Neural cell (in vitro differentiated cells): ENCODE data around the gene PIK3R6. TPM values are rescaled to one million over a fixed set of nuclear protein-coding genes. Genes with fewer than 3 reads are reported as not detected.

ENCODE experiments used
- H2AFZ ChIP-seq: fragments of 200-600, 300-800 bp; sonication (generic), shearing (Covaris generic); 2 replicates; pipeline ENCODE4 v1.6.0; 2014; ENCODE audit warnings: low read depth, mild to moderate bottlenecking, antibody characterized with exemption, low read length, moderate library complexity
- H3F3A ChIP-seq: fragments of 200-600 bp; shearing (Covaris generic); 2 replicates; pipeline ENCODE4 v1.6.1; 2016; ENCODE audit warnings: mild to moderate bottlenecking, moderate library complexity, mixed read lengths, antibody characterized with exemption, low read length; ENCODE audit not compliant: insufficient read depth, poor library complexity, severe bottlenecking
- H3K27ac ChIP-seq: fragments of 200-600, 300-800 bp; sonication (generic), shearing (Covaris generic); 2 replicates; pipeline ENCODE4 v1.5.1; 2014; ENCODE audit warnings: mild to moderate bottlenecking, low read length, moderate library complexity
- H3K27me3 ChIP-seq: fragments of 300-800, 200-600 bp; sonication (generic), shearing (Covaris generic); 2 replicates; pipeline ENCODE4 v1.6.0; 2014; ENCODE audit warnings: mild to moderate bottlenecking, low read depth, low read length, moderate library complexity; ENCODE audit not compliant: insufficient read depth
- H3K36me3 ChIP-seq: fragments of 300-800, 200-600 bp; sonication (generic), shearing (Covaris generic); 2 replicates; pipeline ENCODE4 v1.5.1; 2014; ENCODE audit warnings: mild to moderate bottlenecking, antibody characterized with exemption, low read length, moderate library complexity; ENCODE audit not compliant: insufficient read depth
- H3K4me2 ChIP-seq: fragments of 300-800, 200-600 bp; sonication (generic), shearing (Covaris generic); 2 replicates; pipeline ENCODE4 v1.6.0; 2014; ENCODE audit warnings: mild to moderate bottlenecking, low read length
- H3K4me3 ChIP-seq: fragments of 300-800, 200-600 bp; sonication (generic), shearing (Covaris generic); 2 replicates; pipeline ENCODE4 v1.5.1; 2014; ENCODE audit warnings: mild to moderate bottlenecking, low read length, moderate library complexity
- H3K79me2 ChIP-seq: fragments of 200-600 bp; shearing (Covaris generic); replicated peaks from 2 replicates; pipeline ENCODE4 v1.6.0; 2014; ENCODE audit warnings: mild to moderate bottlenecking, low read length, moderate library complexity; ENCODE audit not compliant: insufficient read depth
- H3K9ac ChIP-seq: fragments of 300-800, 200-600 bp; sonication (generic), shearing (Covaris generic); 2 replicates; pipeline ENCODE4 v1.6.1; 2016; ENCODE audit warnings: mild to moderate bottlenecking, low read length, mixed read lengths
- H3K9me2 ChIP-seq: fragments of 200-600 bp; shearing (Covaris generic); 2 replicates; pipeline ENCODE4 v1.6.1; 2016; ENCODE audit warnings: mild to moderate bottlenecking, low read length, mixed read lengths; ENCODE audit not compliant: insufficient read depth
- H3K9me3 ChIP-seq: fragments of 200-600, 300-800 bp; sonication (generic), shearing (Covaris generic); 2 replicates; pipeline ENCODE4 v1.6.1; 2016; ENCODE audit warnings: mild to moderate bottlenecking, mixed run types, low read length, moderate library complexity, mixed read lengths
- H4K20me1 ChIP-seq: fragments of 200-600 bp; shearing (Covaris generic); 2 replicates; pipeline ENCODE4 v1.6.1; 2016; ENCODE audit warnings: mild to moderate bottlenecking, mixed run types; ENCODE audit not compliant: insufficient read depth
- EP300 ChIP-seq: fragments of 450-650 bp; conservative IDR thresholded peaks from 2 replicates; pipeline ENCODE4 v1.6.1; 2014; ENCODE audit warnings: antibody characterized with exemption, mild to moderate bottlenecking, moderate library complexity; ENCODE audit not compliant: poor library complexity, severe bottlenecking
- EZH2 ChIP-seq: fragments of 200-600, 300-800 bp; shearing (Covaris generic), sonication (generic); IDR thresholded peaks from 2 replicates; pipeline ENCODE4 v1.6.1; 2014; ENCODE audit warnings: antibody characterized with exemption, low read length, borderline replicate concordance, mild to moderate bottlenecking; ENCODE audit not compliant: insufficient read depth, poor library complexity, severe bottlenecking
- MXI1 ChIP-seq: fragments of 450-650 bp; conservative IDR thresholded peaks from 2 replicates; pipeline ENCODE4 v1.6.1; 2014; ENCODE audit warnings: antibody characterized with exemption, mild to moderate bottlenecking; ENCODE audit not compliant: poor library complexity, severe bottlenecking
- POLR2AphosphoS5 ChIP-seq: IDR thresholded peaks from 2 replicates; pipeline ENCODE4 v1.6.1; 2012
- RAD21 ChIP-seq: fragments of 450-650 bp; conservative IDR thresholded peaks from 2 replicates; pipeline ENCODE4 v1.6.1; 2014; ENCODE audit warnings: antibody characterized with exemption, mild to moderate bottlenecking, moderate library complexity
- SMC3 ChIP-seq: fragments of 450-650 bp; conservative IDR thresholded peaks from 2 replicates; pipeline ENCODE4 v1.6.1; 2014; ENCODE audit warnings: antibody characterized with exemption, mild to moderate bottlenecking, moderate library complexity; ENCODE audit not compliant: poor library complexity
- TAF1 ChIP-seq: IDR thresholded peaks from 2 replicates; pipeline ENCODE4 v1.6.1; 2012; ENCODE audit warnings: low read depth
- polyA plus RNA-seq: library from polyadenylated mRNA; depleted of rRNA; stranded (reverse); fragments of >200 nt; gene quantifications from 2 replicates; pipeline ENCODE4 v1.2.3, GENCODE V29; 2014
- TF ChIP-seq, protein P1 (sequence below): IDR thresholded peaks from 2 replicates; pipeline ENCODE4 v1.6.1; 2012; ENCODE audit warnings: borderline replicate concordance
- TF ChIP-seq, protein P2 (sequence below): fragments of 450-650 bp; IDR thresholded peaks from 2 replicates; pipeline ENCODE4 v1.5.1; 2014; ENCODE audit warnings: antibody characterized with exemption, mild to moderate bottlenecking, moderate library complexity; ENCODE audit not compliant: poor library complexity, severe bottlenecking

Gene PIK3R6
- polyA plus RNA-seq, 1 donor from 2014 or later: not detected

DNA sequence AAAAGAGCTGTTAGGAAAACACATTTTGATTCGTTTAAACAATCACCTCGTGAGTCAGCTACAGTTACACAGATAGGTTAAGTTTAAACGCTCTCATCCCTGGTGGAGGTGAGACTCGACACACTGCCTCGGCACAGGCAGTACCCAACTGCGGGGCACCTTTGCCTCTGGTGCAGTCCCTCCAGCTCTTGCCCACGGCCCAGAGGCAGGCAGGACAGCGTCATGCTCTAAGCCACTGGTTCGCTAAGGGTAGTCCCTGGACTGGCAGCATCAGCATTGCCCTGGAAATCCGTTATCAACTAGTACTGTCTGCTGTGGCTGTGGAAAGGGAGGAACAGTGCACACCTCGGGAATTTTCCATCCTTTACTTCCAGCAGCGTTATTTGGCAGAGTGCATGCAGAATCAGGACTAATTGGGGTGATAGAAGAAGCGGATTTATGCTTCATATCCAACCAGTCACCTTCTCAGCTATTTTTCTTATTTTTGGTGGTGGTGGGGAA lies 3.7 kb upstream of the PIK3R6 start:
- Histone ChIP-seq H3F3A (no peaks in the 10 kb centered on the region), H4K20me1 (no peaks in the 10 kb centered on the region), H3K4me2 (no peak overlapping the region), H3K27me3 (no peaks in the 10 kb centered on the region), H3K9me3 (no peaks in the 10 kb centered on the region), H3K4me3 (no peak overlapping the region), H2AFZ (no peak overlapping the region), H3K27ac (no peak overlapping the region), H3K9ac (no peak overlapping the region), H3K9me2 (no peaks in the 10 kb centered on the region), H3K79me2 (no peaks in the 10 kb centered on the region), H3K36me3 (no peaks in the 10 kb centered on the region)
- TF ChIP-seq, protein P1, sequence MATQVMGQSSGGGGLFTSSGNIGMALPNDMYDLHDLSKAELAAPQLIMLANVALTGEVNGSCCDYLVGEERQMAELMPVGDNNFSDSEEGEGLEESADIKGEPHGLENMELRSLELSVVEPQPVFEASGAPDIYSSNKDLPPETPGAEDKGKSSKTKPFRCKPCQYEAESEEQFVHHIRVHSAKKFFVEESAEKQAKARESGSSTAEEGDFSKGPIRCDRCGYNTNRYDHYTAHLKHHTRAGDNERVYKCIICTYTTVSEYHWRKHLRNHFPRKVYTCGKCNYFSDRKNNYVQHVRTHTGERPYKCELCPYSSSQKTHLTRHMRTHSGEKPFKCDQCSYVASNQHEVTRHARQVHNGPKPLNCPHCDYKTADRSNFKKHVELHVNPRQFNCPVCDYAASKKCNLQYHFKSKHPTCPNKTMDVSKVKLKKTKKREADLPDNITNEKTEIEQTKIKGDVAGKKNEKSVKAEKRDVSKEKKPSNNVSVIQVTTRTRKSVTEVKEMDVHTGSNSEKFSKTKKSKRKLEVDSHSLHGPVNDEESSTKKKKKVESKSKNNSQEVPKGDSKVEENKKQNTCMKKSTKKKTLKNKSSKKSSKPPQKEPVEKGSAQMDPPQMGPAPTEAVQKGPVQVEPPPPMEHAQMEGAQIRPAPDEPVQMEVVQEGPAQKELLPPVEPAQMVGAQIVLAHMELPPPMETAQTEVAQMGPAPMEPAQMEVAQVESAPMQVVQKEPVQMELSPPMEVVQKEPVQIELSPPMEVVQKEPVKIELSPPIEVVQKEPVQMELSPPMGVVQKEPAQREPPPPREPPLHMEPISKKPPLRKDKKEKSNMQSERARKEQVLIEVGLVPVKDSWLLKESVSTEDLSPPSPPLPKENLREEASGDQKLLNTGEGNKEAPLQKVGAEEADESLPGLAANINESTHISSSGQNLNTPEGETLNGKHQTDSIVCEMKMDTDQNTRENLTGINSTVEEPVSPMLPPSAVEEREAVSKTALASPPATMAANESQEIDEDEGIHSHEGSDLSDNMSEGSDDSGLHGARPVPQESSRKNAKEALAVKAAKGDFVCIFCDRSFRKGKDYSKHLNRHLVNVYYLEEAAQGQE: no peak
- TF ChIP-seq MXI1: no peak
- no peak for TF ChIP-seq RAD21
- TF ChIP-seq TAF1: no peak
- no peak for TF ChIP-seq EP300
- no peak for TF ChIP-seq EZH2
- no peak for TF ChIP-seq SMC3
- TF ChIP-seq POLR2AphosphoS5: no peak
- TF ChIP-seq, protein P2, sequence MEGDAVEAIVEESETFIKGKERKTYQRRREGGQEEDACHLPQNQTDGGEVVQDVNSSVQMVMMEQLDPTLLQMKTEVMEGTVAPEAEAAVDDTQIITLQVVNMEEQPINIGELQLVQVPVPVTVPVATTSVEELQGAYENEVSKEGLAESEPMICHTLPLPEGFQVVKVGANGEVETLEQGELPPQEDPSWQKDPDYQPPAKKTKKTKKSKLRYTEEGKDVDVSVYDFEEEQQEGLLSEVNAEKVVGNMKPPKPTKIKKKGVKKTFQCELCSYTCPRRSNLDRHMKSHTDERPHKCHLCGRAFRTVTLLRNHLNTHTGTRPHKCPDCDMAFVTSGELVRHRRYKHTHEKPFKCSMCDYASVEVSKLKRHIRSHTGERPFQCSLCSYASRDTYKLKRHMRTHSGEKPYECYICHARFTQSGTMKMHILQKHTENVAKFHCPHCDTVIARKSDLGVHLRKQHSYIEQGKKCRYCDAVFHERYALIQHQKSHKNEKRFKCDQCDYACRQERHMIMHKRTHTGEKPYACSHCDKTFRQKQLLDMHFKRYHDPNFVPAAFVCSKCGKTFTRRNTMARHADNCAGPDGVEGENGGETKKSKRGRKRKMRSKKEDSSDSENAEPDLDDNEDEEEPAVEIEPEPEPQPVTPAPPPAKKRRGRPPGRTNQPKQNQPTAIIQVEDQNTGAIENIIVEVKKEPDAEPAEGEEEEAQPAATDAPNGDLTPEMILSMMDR: no peak

DNA sequence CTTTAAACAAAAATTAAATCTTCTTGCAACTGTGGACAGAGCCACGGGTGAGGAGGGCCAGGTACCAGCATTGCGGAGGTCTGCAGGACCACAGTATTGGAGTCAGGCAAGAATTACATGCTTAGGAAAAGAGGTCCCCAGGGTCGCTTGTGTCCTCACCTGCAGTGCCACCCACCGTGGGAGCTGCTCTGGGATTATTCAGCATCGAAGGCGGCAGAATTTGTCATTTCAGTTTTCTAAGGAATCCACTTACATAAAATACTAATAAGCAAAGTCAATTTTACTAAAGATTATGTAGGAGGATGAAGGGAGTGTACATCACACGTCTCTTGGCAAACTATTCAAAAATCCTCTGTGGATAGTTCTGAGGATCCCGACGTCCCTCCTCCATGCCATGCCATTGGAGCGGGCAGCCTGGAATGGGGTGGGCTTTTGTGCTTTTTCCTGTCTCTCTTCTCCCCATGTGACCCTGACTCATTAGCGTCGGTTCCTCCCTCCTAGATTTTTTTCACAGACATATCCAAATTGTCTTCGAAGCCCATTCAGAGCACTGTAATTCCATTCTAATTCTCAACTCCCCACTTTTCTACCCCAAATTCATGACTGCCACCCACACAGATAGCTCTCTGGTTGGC lies 3.0 kb upstream of the PIK3R6 start:
- H3K79me2 ChIP-seq: no peaks in the 10 kb centered on the region
- H3K27me3 ChIP-seq: no peaks in the 10 kb centered on the region
- H3K4me2 ChIP-seq: no peak overlapping the region
- no peak overlapping the region for H2AFZ ChIP-seq
- H3K4me3 ChIP-seq: no peak overlapping the region
- H3K9me3 ChIP-seq: no peaks in the 10 kb centered on the region
- TF ChIP-seq POLR2AphosphoS5: no peak
- no peak for TF ChIP-seq SMC3
- no peak for TF ChIP-seq EZH2
- TF ChIP-seq, protein P1: no peak
- TF ChIP-seq MXI1: no peak
- no peak for TF ChIP-seq RAD21
- TF ChIP-seq TAF1: no peak
- TF ChIP-seq EP300: no peak
- TF ChIP-seq, protein P2: no peak
- H3K36me3 ChIP-seq: no peaks in the 10 kb centered on the region
- H4K20me1 ChIP-seq: no peaks in the 10 kb centered on the region
- no peak overlapping the region for H3K27ac ChIP-seq
- H3K9ac ChIP-seq: no peak overlapping the region
- no peaks in the 10 kb centered on the region for H3F3A ChIP-seq
- no peaks in the 10 kb centered on the region for H3K9me2 ChIP-seq
